ENCODE results near the gene FUT6.
"Not testable (repeated sequence)": the region's sequence is repeated elsewhere in the genome, so short reads cannot be mapped to it uniquely, and the experiment has no call there.

FUT6 gene

GRCh38 chr19:5780916-5781315 lies 58.6 kb downstream of the FUT6 start:
- H3K4me3 Mint-ChIP-seq; ATAC-seq; H3K27me3 Mint-ChIP-seq; H3K9me3 Mint-ChIP-seq; H3K36me3 Mint-ChIP-seq (ENCODE audit: low read depth); H3K4me1 Mint-ChIP-seq; DNase-seq; H3K27ac Mint-ChIP-seq: not testable (repeated sequence)
